ENCODE results near the gene CDK6.

Gene CDK6

DNA sequence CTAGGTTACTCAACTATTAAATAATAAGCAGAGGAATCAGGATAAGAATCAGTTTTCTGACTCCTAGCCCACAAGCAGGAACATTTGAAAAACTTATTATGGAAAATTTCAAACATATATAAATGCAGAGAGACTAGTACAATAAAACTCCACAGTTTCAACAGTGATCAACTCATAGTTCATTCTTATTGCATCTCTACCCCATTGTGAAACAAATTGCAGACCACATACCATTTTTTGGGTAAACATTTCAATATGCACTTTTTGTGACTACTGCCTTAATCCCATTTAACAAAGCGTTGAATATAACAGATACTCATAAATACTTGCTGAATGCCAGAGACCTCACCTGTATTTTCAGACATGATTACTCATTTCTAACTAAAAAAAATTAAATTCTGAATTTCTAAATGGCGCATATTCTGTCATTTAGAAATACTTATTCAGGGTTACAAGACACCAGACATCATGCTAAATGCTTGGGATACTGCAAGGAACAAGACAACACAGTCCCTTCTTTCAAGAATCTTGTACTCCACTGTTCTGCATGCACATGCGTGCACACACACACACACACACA lies 11.4 kb downstream of the CDK6 start:
- DNase-seq: no peak

- no peak for DNase-seq
These were observed 11.9 kb downstream of the CDK6 start for GRCh38 chr7:92824450-92824849.

- no peak for DNase-seq
These were observed 13.3 kb downstream of the CDK6 start for GRCh38 chr7:92823042-92823441.

- no peak for DNase-seq
These were observed 16.2 kb downstream of the CDK6 start for GRCh38 chr7:92820191-92820590.

GRCh38 chr7:92817398-92817797 lies 19.0 kb downstream of the CDK6 start:
- no peak for DNase-seq

- no peak for DNase-seq
These were observed 21.0 kb downstream of the CDK6 start for GRCh38 chr7:92815412-92815811.

- no peak for DNase-seq
These were observed 22.9 kb downstream of the CDK6 start for GRCh38 chr7:92813390-92814024.

- no peak for DNase-seq
These were observed 25.2 kb downstream of the CDK6 start for GRCh38 chr7:92811158-92811557.

DNA sequence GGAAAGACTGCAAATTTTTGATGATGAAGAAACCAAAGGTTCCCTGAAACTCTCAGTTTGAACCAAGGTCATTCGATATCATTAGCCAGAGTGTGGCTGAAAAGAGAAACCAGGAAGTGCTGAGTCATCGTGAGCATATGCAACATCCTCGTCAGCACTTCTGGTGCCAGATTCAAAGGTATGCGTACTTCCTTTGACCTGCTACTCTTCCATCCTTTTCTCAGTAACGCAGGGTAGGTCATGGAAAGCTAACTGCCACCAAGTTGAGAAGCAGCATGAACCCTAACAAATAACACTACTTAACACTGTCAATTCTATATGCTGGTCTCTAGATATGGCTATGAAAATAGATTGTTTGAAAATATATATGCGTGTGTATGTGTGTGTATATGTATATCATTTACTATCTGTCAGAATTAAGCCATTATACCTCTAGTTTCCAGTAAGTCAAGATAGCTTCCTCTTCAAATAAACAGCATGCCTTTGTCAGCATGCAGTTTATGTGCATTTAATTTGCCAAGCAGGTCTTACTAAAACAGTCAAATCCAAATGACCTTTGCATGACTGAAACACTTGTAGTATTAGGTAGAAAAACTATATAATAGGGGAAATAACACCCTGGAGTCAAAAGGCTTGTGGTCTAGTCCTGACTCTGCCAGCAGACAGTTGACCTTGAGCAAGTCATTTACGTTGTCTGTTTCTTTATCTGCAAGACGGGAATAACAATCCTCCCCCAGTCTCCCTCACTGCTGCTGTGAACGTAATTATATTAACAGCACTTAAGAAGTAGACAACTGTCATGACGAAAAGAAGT lies 26.4 kb downstream of the CDK6 start:
- no peak for DNase-seq

- no peak for DNase-seq
These were observed 27.0 kb downstream of the CDK6 start for GRCh38 chr7:92809397-92809759.

- DNase-seq: no peak
These were observed 27.7 kb downstream of the CDK6 start for GRCh38 chr7:92808635-92809034.

GRCh38 chr7:92808006-92808405 lies 28.4 kb downstream of the CDK6 start:
- DNase-seq: no peak

DNA sequence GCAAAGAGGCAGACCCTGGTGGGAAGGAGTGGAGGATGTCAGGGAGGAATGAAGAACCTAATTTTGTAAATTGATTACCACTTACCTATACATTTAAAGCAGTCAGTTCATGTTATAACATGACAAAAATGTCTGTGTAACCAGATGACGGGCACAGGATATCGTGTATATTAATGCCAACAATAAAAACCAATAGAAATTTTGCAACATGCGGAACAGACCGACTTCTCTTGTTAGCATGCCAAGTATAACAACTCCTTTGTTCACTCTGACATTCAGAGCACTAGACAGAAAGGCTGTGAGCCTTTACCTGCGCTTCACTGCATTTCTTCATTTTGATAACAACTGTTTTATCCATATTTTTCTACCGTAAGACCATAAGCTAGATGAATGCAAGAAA lies 29.9 kb downstream of the CDK6 start:
- no peak for DNase-seq

GRCh38 chr7:92802406-92802805 lies 34.0 kb downstream of the CDK6 start:
- no peak for DNase-seq

DNA sequence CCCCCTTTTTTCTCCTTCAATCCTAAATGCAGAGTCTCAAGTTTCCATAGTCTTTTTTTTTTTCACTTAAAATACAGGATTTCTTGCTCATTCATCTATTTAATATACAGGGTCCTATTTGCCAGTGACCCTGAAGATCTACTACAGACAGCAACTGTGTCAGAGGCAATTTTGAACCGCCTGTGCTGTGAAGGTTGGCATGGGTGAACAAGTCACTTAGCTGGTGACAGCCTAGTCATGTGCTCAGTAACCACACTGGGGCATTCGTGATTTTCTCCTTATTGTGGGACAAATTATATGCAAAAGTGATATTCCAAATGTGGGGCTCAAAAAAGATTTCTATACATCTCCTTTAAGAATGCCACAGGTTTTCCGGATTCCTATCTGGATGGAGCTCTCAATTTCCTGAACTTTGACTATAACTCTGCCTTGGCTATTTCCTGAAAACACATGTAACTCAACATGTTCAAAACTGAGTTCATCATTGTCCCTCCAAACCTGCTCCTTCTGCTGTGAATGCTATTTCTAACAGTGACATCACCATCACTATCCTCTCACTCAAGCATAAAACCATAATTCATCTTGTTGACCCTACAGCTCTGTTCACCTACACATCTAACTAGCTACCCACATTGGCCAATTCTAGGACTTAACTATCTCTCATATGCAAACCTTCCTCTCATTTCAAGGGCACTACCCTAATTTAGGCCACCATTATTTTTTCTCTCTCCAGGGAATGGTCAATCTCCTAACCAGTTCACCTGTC lies 36.7 kb downstream of the CDK6 start:
- no peak for DNase-seq

- DNase-seq: no peak
These were observed 37.7 kb downstream of the CDK6 start for GRCh38 chr7:92798517-92799249.

- DNase-seq: no peak
These were observed 38.7 kb downstream of the CDK6 start for GRCh38 chr7:92797693-92798092.

- DNase-seq: no peak
These were observed 39.1 kb downstream of the CDK6 start for GRCh38 chr7:92797284-92797683.

DNA sequence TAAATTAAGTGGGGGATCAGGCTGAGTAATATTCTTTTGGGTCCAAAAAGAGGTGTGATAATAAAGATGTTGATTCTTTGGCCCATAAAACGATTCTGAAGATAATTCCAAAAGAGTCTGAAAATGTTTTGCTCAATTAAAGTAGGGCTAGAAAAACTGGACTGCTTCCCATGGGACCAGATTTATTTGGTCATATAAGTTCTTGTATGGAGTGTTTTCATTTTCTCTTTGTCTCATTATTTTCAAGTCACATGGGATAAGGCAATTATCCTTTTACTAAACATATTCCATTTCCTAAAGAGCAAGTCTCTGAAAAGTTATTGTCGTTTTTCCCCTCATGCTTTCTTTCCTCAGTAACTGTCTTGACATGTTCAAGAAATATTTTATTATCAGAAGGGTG lies 41.5 kb downstream of the CDK6 start:
- DNase-seq: no peak

DNA sequence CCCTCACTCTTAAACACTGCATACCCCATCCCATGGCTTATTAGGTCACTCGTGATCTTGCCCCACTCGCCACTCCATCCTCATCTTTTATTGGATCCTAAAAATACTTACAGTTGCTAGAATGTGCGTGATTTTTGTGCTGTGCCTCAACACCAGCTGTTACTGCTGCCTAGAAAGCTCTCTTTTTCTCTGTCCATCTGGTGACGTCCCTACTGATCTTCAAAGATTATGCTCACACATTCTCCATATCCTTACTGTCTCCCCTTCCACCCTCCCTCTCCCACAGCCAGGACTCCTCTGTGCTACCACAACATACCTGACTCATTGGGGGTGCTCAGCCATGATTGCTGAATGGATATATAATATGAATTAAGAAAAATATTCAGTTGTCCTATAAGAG lies 42.0 kb downstream of the CDK6 start:
- no peak for DNase-seq

GRCh38 chr7:92793656-92794205 lies 42.6 kb downstream of the CDK6 start:
- no peak for DNase-seq

DNA sequence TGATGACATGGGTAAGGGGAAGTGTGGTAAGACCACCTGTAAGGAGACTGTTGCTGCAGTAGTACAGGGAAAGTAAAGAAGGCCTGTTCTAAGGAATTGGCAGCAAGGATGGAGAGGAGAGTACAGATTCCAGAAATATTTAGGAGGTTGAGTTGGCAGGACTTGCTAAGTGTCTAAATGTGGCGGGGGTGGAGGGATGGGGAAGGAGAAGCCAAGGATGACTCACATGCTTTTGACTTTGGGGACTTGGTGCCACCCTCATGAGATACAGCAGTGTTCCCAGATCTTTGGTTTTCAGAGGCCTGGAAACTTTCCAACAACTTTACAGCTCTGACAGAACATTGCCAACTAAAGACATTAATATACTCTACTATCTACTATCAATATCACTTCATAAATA lies 45.4 kb downstream of the CDK6 start:
- DNase-seq: no peak

Data from effector CD8-positive, alpha-beta T cell (primary cell).